ENCODE data around the gene PHF20.
A peak's percentile ranks its signal among the peaks of the same experiment; 100 is the strongest.
"Not testable (repeated sequence)": the region's sequence is repeated elsewhere in the genome, so short reads cannot be mapped to it uniquely, and the experiment has no call there.

PHF20 gene

GRCh38 chr20:35771689-35772562 is at the start of gene PHF20:
PHF20 (plus strand) TSS chr20:35772015; CDS start chr20:35801523, 29,508 bp downstream.
- peak; percentile 99 for DNase-seq
- Histone ChIP-seq H3K36me3 (peaks cover 23% of the 10 kb centered on the region), H3K27me3 (ENCODE audit: insufficient read depth, low read depth, severe bottlenecking) (no peaks in the 10 kb centered on the region), H3K27ac (peak within 1 kb of the TSS; percentile 69), H3K9me3 (ENCODE audit: severe bottlenecking) (peaks cover 8% of the 10 kb centered on the region), H3K4me3 (ENCODE audit: low read depth, low read length) (peak within 1 kb of the TSS; percentile 85)
- TF ChIP-seq CTCF (IDR thresholded peaks at IDR 0.05; ENCODE audit: low read depth, low read length) = no peak

- peaks cover 98% of the 10 kb centered on the region for H3K36me3 ChIP-seq
- H3K4me3 ChIP-seq (ENCODE audit: low read depth, low read length); H3K27ac ChIP-seq; DNase-seq; H3K27me3 ChIP-seq (ENCODE audit: insufficient read depth, low read depth, severe bottlenecking); H3K9me3 ChIP-seq (ENCODE audit: severe bottlenecking): not testable (repeated sequence)
Measured at GRCh38 chr20:35723275-35723639, 48.6 kb upstream of the PHF20 start.

- peaks cover 98% of the 10 kb centered on the region for H3K36me3 ChIP-seq
- H3K27me3 ChIP-seq (ENCODE audit: insufficient read depth, low read depth, severe bottlenecking); DNase-seq; H3K9me3 ChIP-seq (ENCODE audit: severe bottlenecking); H3K4me3 ChIP-seq (ENCODE audit: low read depth, low read length); H3K27ac ChIP-seq: not testable (repeated sequence)
Measured at GRCh38 chr20:35723652-35724320, 48.0 kb upstream of the PHF20 start.

GRCh38 chr20:35724321-35725230 is 47.2 kb upstream of the PHF20 start:
- Histone ChIP-seq H3K9me3 (ENCODE audit: severe bottlenecking) (no peaks in the 10 kb centered on the region), H3K36me3 (peaks cover 98% of the 10 kb centered on the region), H3K27ac (no peak overlapping the region; the same call in 1 of the 2 replicates), H3K27me3 (ENCODE audit: insufficient read depth, low read depth, severe bottlenecking) (no peaks in the 10 kb centered on the region), H3K4me3 (ENCODE audit: low read depth, low read length) (no peak overlapping the region)
- no peak for TF ChIP-seq CTCF (IDR thresholded peaks at IDR 0.05; ENCODE audit: low read depth, low read length)
- DNase-seq = no peak

GRCh38 chr20:35726842-35727711 is 44.7 kb upstream of the PHF20 start:
- DNase-seq = no peak
- no peak for TF ChIP-seq CTCF (IDR thresholded peaks at IDR 0.05; ENCODE audit: low read depth, low read length)
- no peaks in the 10 kb centered on the region for H3K9me3 ChIP-seq (ENCODE audit: severe bottlenecking)
- H3K27ac ChIP-seq = no peak overlapping the region
- H3K36me3 ChIP-seq = peaks cover 98% of the 10 kb centered on the region
- no peaks in the 10 kb centered on the region for H3K27me3 ChIP-seq (ENCODE audit: insufficient read depth, low read depth, severe bottlenecking)
- H3K4me3 ChIP-seq (ENCODE audit: low read depth, low read length) = no peak overlapping the region

- H3K36me3 ChIP-seq = peaks cover 100% of the 10 kb centered on the region
- H3K27me3 ChIP-seq (ENCODE audit: insufficient read depth, low read depth, severe bottlenecking) = no peaks in the 10 kb centered on the region
- no peak for TF ChIP-seq CTCF (IDR thresholded peaks at IDR 0.05; ENCODE audit: low read depth, low read length)
- no peak for DNase-seq
- no peak overlapping the region for H3K4me3 ChIP-seq (ENCODE audit: low read depth, low read length)
- H3K27ac ChIP-seq = no peak overlapping the region
- H3K9me3 ChIP-seq (ENCODE audit: severe bottlenecking) = no peaks in the 10 kb centered on the region
Measured at GRCh38 chr20:35729283-35729807, 42.5 kb upstream of the PHF20 start.
